PC-9 (cell line): ENCODE measurements around the gene PPP2R5C. TPM values are rescaled to one million over a fixed set of nuclear protein-coding genes. Genes with fewer than 3 reads are reported as not detected.

Experiments used
- BruUV-seq: library from RNA; stranded (reverse); fragments of 400-500 nt; replicated peaks from 2 replicates; lab custom pipeline; 2021; lab: Mats Ljungman, UMichigan
- CTCF ChIA-PET: fragments of 300-600 bp; sonication (Branson Sonifier 250); formaldehyde crosslinking; loops from one replicate; lab custom pipeline; 2022; ENCODE audit warnings: antibody characterized with exemption; lab: Charles Lee
- POLR2A ChIA-PET: fragments of 300-600 bp; sonication (Branson Sonifier 250); formaldehyde crosslinking; loops from one replicate; lab custom pipeline; 2022; ENCODE audit warnings: antibody characterized with exemption; ENCODE audit not compliant: unreplicated experiment; lab: Charles Lee
- DNase-seq, 2 experiments: peaks; one replicate each; pipeline versions ENCODE4 v3.0.0 to v3.0.0-alpha.2; 2015 to 2022; ENCODE audit warnings: mixed read lengths in 1 of 2
- H2AFZ ChIP-seq: fragments of 200-600 bp; sonication (generic); 2 replicates; pipeline ENCODE4 v1.8.1; 2017; ENCODE audit warnings: antibody characterized with exemption
- H3F3A ChIP-seq: fragments of 200-600 bp; sonication (generic); 2 replicates; pipeline ENCODE4 v1.8.1; 2017; ENCODE audit warnings: antibody characterized with exemption, mild to moderate bottlenecking, low read depth; ENCODE audit not compliant: insufficient read depth
- H3K27ac ChIP-seq: fragments of 200-600 bp; sonication (generic); 2 replicates; pipeline ENCODE4 v1.6.1; 2016; ENCODE audit warnings: mixed run types
- H3K27me3 ChIP-seq: fragments of 200-600 bp; sonication (generic); 2 replicates; pipeline ENCODE4 v1.6.1; 2016; ENCODE audit warnings: low read depth, mixed run types; ENCODE audit not compliant: insufficient read depth
- H3K36me3 ChIP-seq: fragments of 200-600 bp; sonication (generic); 2 replicates; pipeline ENCODE4 v1.6.1; 2016; ENCODE audit warnings: low read depth, mixed run types
- H3K4me1 ChIP-seq: fragments of 200-600 bp; sonication (generic); replicated peaks from 2 replicates; pipeline ENCODE4 v1.6.1; 2016; ENCODE audit warnings: mixed run types; ENCODE audit not compliant: insufficient read depth
- H3K4me2 ChIP-seq: fragments of 200-600 bp; sonication (generic); 2 replicates; pipeline ENCODE4 v1.6.1; 2017; ENCODE audit warnings: mixed run types
- H3K4me3 ChIP-seq: fragments of 200-600 bp; sonication (generic); 2 replicates; pipeline ENCODE4 v1.6.1; 2016; ENCODE audit warnings: mixed run types
- H3K79me2 ChIP-seq: fragments of 200-600 bp; sonication (generic); 2 replicates; pipeline ENCODE4 v1.6.1; 2017; ENCODE audit warnings: low read depth, mixed run types
- H3K9me2 ChIP-seq: fragments of 200-600 bp; sonication (generic); 2 replicates; pipeline ENCODE4 v1.8.1; 2017; ENCODE audit warnings: mild to moderate bottlenecking; ENCODE audit not compliant: insufficient read depth
- H3K9me3 ChIP-seq: fragments of 200-600 bp; sonication (generic); 2 replicates; pipeline ENCODE4 v1.8.1; 2016; ENCODE audit warnings: low read depth; ENCODE audit not compliant: insufficient read depth
- H4K20me1 ChIP-seq: fragments of 200-600 bp; sonication (generic); 2 replicates; pipeline ENCODE4 v1.8.1; 2017; ENCODE audit not compliant: insufficient read depth
- EZH2 ChIP-seq: fragments of 200-600 bp; sonication (generic); IDR thresholded peaks from 2 replicates; pipeline ENCODE4 v1.8.0; 2017; ENCODE audit warnings: antibody characterized with exemption, low read depth
- intact Hi-C: fragments of 100-400 bp; cut with micrococcal nuclease; formaldehyde crosslinking; loops from one replicate; pipeline ENCODE4 v1.10.0; 2022; ENCODE audit not compliant: unreplicated experiment
- total RNA-seq: library from RNA; stranded (reverse); gene quantifications from 2 replicates; pipeline ENCODE4 v1.2.3, GENCODE V29; 2021
- TF ChIP-seq, protein P1 (sequence below): fragments of 200-600 bp; sonication (generic); conservative IDR thresholded peaks from 2 replicates; pipeline ENCODE4 v1.6.1; 2017; ENCODE audit warnings: mixed run types, antibody characterized with exemption, mild to moderate bottlenecking, moderate library complexity

Gene PPP2R5C
- total RNA-seq, 1 experiment from 2014 or later, result 401 TPM

DNA sequence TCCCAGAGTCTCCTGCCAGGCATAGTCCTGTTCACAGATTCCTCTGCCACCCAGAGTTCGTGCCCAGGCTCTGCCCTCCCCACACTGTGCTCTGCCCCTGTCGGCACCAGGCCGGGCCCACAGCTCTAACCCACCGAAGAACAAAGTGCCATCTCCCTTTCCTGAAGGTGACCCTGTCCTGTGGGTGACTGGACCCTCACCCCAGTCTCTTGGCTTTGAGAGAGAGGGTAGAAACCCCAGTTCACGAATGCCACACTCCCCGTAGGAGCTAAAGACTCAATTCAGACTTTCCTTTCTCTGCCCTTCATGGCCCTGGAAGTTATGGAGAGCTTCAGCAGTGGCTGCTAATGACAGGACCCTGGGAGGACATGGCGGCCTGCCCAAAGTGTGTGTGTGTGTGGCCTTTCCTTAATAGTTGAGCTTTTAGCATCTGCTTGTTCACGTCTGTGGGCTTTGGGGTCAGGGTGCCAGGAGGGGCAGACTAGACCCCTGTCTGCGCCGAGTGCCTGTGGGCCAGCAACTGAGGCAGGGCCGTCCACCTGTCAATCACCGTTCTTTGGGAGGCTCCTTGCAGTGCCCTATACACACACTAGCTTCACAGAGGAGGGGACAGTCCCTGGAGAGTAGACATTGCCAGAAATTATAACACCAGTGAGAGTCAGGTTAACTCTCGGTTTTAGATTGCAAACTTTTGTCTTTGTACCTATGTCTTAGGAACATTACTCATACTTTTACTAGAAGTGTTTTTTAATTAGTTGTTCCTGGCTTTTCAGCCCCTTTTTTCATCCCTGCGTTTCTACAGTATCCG, 118.2 kb downstream of the PPP2R5C start:
- intact Hi-C loops, result no loop called here
- POLR2A ChIA-PET, result no interaction called here
- CTCF ChIA-PET, result no interaction called here

GRCh38 chr14:101881426-101881825, 119.9 kb downstream of the PPP2R5C start:
- H3F3A ChIP-seq, result no peaks in the 10 kb centered on the region
- H4K20me1 ChIP-seq, result peaks cover 22% of the 10 kb centered on the region
- intact Hi-C loops, result no loop called here
- H3K9me2 ChIP-seq, result no peaks in the 10 kb centered on the region
- H2AFZ ChIP-seq, result no peak overlapping the region
- H3K9me3 ChIP-seq, result no peaks in the 10 kb centered on the region
- CTCF ChIA-PET, result no interaction called here
- peaks cover 20% of the 10 kb centered on the region; the same call in 1 of the 2 replicates for H3K36me3 ChIP-seq
- no peak for DNase-seq
- TF ChIP-seq, protein P1, sequence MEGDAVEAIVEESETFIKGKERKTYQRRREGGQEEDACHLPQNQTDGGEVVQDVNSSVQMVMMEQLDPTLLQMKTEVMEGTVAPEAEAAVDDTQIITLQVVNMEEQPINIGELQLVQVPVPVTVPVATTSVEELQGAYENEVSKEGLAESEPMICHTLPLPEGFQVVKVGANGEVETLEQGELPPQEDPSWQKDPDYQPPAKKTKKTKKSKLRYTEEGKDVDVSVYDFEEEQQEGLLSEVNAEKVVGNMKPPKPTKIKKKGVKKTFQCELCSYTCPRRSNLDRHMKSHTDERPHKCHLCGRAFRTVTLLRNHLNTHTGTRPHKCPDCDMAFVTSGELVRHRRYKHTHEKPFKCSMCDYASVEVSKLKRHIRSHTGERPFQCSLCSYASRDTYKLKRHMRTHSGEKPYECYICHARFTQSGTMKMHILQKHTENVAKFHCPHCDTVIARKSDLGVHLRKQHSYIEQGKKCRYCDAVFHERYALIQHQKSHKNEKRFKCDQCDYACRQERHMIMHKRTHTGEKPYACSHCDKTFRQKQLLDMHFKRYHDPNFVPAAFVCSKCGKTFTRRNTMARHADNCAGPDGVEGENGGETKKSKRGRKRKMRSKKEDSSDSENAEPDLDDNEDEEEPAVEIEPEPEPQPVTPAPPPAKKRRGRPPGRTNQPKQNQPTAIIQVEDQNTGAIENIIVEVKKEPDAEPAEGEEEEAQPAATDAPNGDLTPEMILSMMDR, result no peak
- TF ChIP-seq EZH2, result no peak
- POLR2A ChIA-PET, result no interaction called here
- no peak overlapping the region for H3K4me2 ChIP-seq
- no peak overlapping the region for H3K4me3 ChIP-seq
- no peaks in the 10 kb centered on the region for H3K4me1 ChIP-seq
- H3K79me2 ChIP-seq, result peaks cover 15% of the 10 kb centered on the region
- no peak overlapping the region for H3K27ac ChIP-seq
- BruUV-seq, result no TSS peak
- no peaks in the 10 kb centered on the region for H3K27me3 ChIP-seq

More for the DNA sequence above, 118.2 kb downstream of the PPP2R5C start:
- 0 out of 2 replicates have a peak, but pooled peaks cover 15% of the 10 kb centered on the region for H3K36me3 ChIP-seq
- H3K4me3 ChIP-seq, result no peak overlapping the region
- H3K9me2 ChIP-seq, result no peaks in the 10 kb centered on the region
- H3K79me2 ChIP-seq, result peaks cover 26% of the 10 kb centered on the region
- H3K4me1 ChIP-seq, result no peaks in the 10 kb centered on the region
- H3K9me3 ChIP-seq, result no peaks in the 10 kb centered on the region
- H2AFZ ChIP-seq, result no peak overlapping the region
- TF ChIP-seq, protein P1, result no peak
- TF ChIP-seq EZH2, result no peak
- H4K20me1 ChIP-seq, result peaks cover 35% of the 10 kb centered on the region
- H3K27me3 ChIP-seq, result no peaks in the 10 kb centered on the region
- DNase-seq, result no peak
- no peak overlapping the region for H3K27ac ChIP-seq
- no TSS peak for BruUV-seq
- H3K4me2 ChIP-seq, result no peak overlapping the region
- no peaks in the 10 kb centered on the region for H3F3A ChIP-seq

- Histone ChIP-seq H3K27me3 (no peaks in the 10 kb centered on the region), H3K4me1 (no peaks in the 10 kb centered on the region), H4K20me1 (peaks cover 16% of the 10 kb centered on the region; the same call in 1 of the 2 replicates), H3K27ac (no peak overlapping the region), H3K79me2 (peaks cover 12% of the 10 kb centered on the region; the same call in 1 of the 2 replicates), H3K9me2 (no peaks in the 10 kb centered on the region), H3K4me3 (no peak overlapping the region), H3F3A (no peaks in the 10 kb centered on the region), H2AFZ (no peak overlapping the region), H3K9me3 (no peaks in the 10 kb centered on the region), H3K36me3 (peaks cover 20% of the 10 kb centered on the region; the same call in 1 of the 2 replicates), H3K4me2 (no peak overlapping the region)
- intact Hi-C loops, result no loop called here
- no peak for DNase-seq
- TF ChIP-seq EZH2, result no peak
- TF ChIP-seq, protein P1, result no peak
- BruUV-seq, result no TSS peak
- ChIA-PET CTCF (no interaction called here), POLR2A (no interaction called here)
Measured at GRCh38 chr14:101882141-101882935, 120.8 kb downstream of the PPP2R5C start.
